Measurements from ENCODE around the gene HLA-E. TPM values are rescaled to one million over a fixed set of nuclear protein-coding genes. Genes with fewer than 3 reads are reported as not detected.

The HLA-E gene
- total RNA-seq, 1 donor from 2014 or later, result 618 TPM

GRCh38 chr6:30453508-30454116 lies 35.7 kb upstream of the HLA-E start:
- intact Hi-C loops (cut with DNase I), result no loop called here

DNA sequence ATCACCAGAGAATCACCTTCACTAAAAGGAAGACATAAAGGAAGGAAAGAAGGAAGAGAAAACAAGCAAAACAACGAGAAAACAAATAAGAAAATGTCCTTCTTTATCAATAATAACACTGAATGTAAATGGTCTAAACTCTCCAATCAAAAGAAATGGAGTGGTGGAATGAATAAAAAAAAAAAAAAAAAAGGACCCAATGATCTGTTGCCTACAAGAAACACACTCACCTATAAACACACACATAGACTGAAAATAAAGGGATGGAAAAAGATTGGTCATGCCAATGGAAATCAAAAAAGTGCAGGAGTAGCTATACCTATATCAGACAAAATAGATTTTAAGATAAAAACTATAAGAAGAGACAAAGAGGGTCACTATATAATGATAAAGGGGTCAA lies 30.2 kb upstream of the HLA-E start:
- Histone ChIP-seq H3K4me3 (no peak overlapping the region), H3K27ac (no peak overlapping the region), H3K9me3 (no peaks in the 10 kb centered on the region), H3K36me3 (no peaks in the 10 kb centered on the region), H3K27me3 (peaks cover 4% of the 10 kb centered on the region), H3K4me1 (peaks cover 8% of the 10 kb centered on the region)
- intact Hi-C loops (cut with DNase I), result no loop called here
- no peak for DNase-seq (ENCODE audit: extremely low spot score in 2 of 2)
- TF ChIP-seq POLR2AphosphoS5 (IDR thresholded peaks at IDR 0.05; ENCODE audit: insufficient read depth in 1 of 2, low read depth in 1 of 2) (no peak), POLR2A (IDR thresholded peaks at IDR 0.05) (no peak), CTCF (IDR thresholded peaks at IDR 0.05) (no peak)

More at GRCh38 chr6:30453508-30454116, 35.7 kb upstream of the HLA-E start:
- peaks cover under 1% of the 10 kb centered on the region for H3K27me3 ChIP-seq
- peaks cover 13% of the 10 kb centered on the region for H3K4me1 ChIP-seq
- H3K4me3 ChIP-seq, result peak overlapping the region in 1 of 2 donors; percentile 16
- no peaks in the 10 kb centered on the region for H3K36me3 ChIP-seq
- TF ChIP-seq POLR2A (IDR thresholded peaks at IDR 0.05) (no peak), CTCF (IDR thresholded peaks at IDR 0.05) (peak; percentile 8 to 68 (median 39)), POLR2AphosphoS5 (IDR thresholded peaks at IDR 0.05; ENCODE audit: insufficient read depth in 1 of 2, low read depth in 1 of 2) (no peak)
- no peak for DNase-seq (ENCODE audit: extremely low spot score in 2 of 2)
- no peak overlapping the region for H3K27ac ChIP-seq
- no peaks in the 10 kb centered on the region for H3K9me3 ChIP-seq

- peaks cover 8% of the 10 kb centered on the region for H3K27me3 ChIP-seq
- no peak overlapping the region for H3K27ac ChIP-seq
- DNase-seq (ENCODE audit: extremely low spot score in 2 of 2), result no peak
- H3K4me1 ChIP-seq, result peaks cover 13% of the 10 kb centered on the region
- no peak for TF ChIP-seq POLR2A (IDR thresholded peaks at IDR 0.05)
- intact Hi-C loops (cut with DNase I), result no loop called here
- no peaks in the 10 kb centered on the region for H3K9me3 ChIP-seq
- no peak overlapping the region for H3K4me3 ChIP-seq
- H3K36me3 ChIP-seq, result no peaks in the 10 kb centered on the region
These were observed 28.3 kb upstream of the HLA-E start for GRCh38 chr6:30461055-30461454.

- Histone ChIP-seq H3K27ac (no peak overlapping the region), H3K9me3 (no peaks in the 10 kb centered on the region), H3K27me3 (peaks cover 8% of the 10 kb centered on the region), H3K36me3 (no peaks in the 10 kb centered on the region), H3K4me3 (no peak overlapping the region), H3K4me1 (peaks cover 21% of the 10 kb centered on the region)
- TF ChIP-seq POLR2AphosphoS5 (IDR thresholded peaks at IDR 0.05; ENCODE audit: insufficient read depth in 1 of 2, low read depth in 1 of 2), result no peak
- TF ChIP-seq CTCF (IDR thresholded peaks at IDR 0.05), result no peak
- TF ChIP-seq POLR2A (IDR thresholded peaks at IDR 0.05), result no peak
- intact Hi-C loops (cut with DNase I), result no loop called here
- no peak for DNase-seq (ENCODE audit: extremely low spot score in 2 of 2)
These were observed 26.8 kb upstream of the HLA-E start for GRCh38 chr6:30462482-30462881.

GRCh38 chr6:30463242-30463641 lies 26.1 kb upstream of the HLA-E start:
- TF ChIP-seq POLR2A (IDR thresholded peaks at IDR 0.05) (no peak), POLR2AphosphoS5 (IDR thresholded peaks at IDR 0.05; ENCODE audit: insufficient read depth in 1 of 2, low read depth in 1 of 2) (no peak)
- no peak for DNase-seq (ENCODE audit: extremely low spot score in 2 of 2)
- Histone ChIP-seq H3K36me3 (no peaks in the 10 kb centered on the region), H3K4me3 (no peak overlapping the region), H3K27me3 (peaks cover 8% of the 10 kb centered on the region), H3K9me3 (no peaks in the 10 kb centered on the region), H3K27ac (no peak overlapping the region), H3K4me1 (peaks cover 21% of the 10 kb centered on the region)
- intact Hi-C loops (cut with DNase I), result no loop called here

All from vagina (tissue), 2 donors.